ENCODE results near the gene FRAS1.

- no peak for TF ChIP-seq CTCF (IDR thresholded peaks at IDR 0.05; ENCODE audit: poor library complexity, severe bottlenecking)
- TF ChIP-seq RAD21 (conservative IDR thresholded peaks at IDR 0.05) = no peak
- TF ChIP-seq SMC3 (conservative IDR thresholded peaks at IDR 0.05; ENCODE audit: poor library complexity) = no peak
- no peak for TF ChIP-seq EP300 (conservative IDR thresholded peaks at IDR 0.05; ENCODE audit: poor library complexity, severe bottlenecking)
- no peak for TF ChIP-seq EZH2 (IDR thresholded peaks at IDR 0.05; ENCODE audit: borderline replicate concordance, insufficient read depth, low read length, poor library complexity, severe bottlenecking)
- no peak for TF ChIP-seq TAF1 (IDR thresholded peaks at IDR 0.05; ENCODE audit: low read depth)
- no peak for TF ChIP-seq POLR2AphosphoS5 (IDR thresholded peaks at IDR 0.05)
- TF ChIP-seq MXI1 (conservative IDR thresholded peaks at IDR 0.05; ENCODE audit: poor library complexity, severe bottlenecking) = no peak
These were observed 147.1 kb downstream of the FRAS1 start for GRCh38 chr4:78204176-78204575.

All from neural cell (in vitro differentiated cells).